Endodermal cell (in vitro differentiated cells): Measurements from ENCODE around the gene COL9A3. TPM values are rescaled to one million over a fixed set of nuclear protein-coding genes. Genes with fewer than 3 reads are reported as not detected.

ENCODE experiments used
- DNase-seq: peaks from one replicate; pipeline ENCODE4 v3.0.0-alpha.2; 2017
- H3K27ac ChIP-seq: 2 replicates; pipeline ENCODE4 v1.5.1; 2013; ENCODE audit warnings: mild to moderate bottlenecking, low read depth, low read length, moderate library complexity
- H3K27me3 ChIP-seq: 2 replicates; pipeline ENCODE4 v1.6.1; 2013; ENCODE audit warnings: mild to moderate bottlenecking, low read length, moderate library complexity; ENCODE audit not compliant: insufficient read depth, control insufficient read depth, poor library complexity, severe bottlenecking
- H3K36me3 ChIP-seq: 2 replicates; pipeline ENCODE4 v1.7.0; 2013; ENCODE audit warnings: mild to moderate bottlenecking, low read length, moderate library complexity; ENCODE audit not compliant: control insufficient read depth, insufficient read depth
- H3K4me1 ChIP-seq: one replicate; pipeline ENCODE4 v1.7.0; 2013; ENCODE audit warnings: low read length; ENCODE audit not compliant: control insufficient read depth, insufficient read depth
- H3K4me3 ChIP-seq: 2 replicates; pipeline ENCODE4 v1.5.1; 2013; ENCODE audit warnings: mild to moderate bottlenecking, low read length, moderate library complexity
- H3K9ac ChIP-seq: 2 replicates; pipeline ENCODE4 v1.6.1; 2013; ENCODE audit warnings: mild to moderate bottlenecking, low read length, moderate library complexity; ENCODE audit not compliant: poor library complexity, severe bottlenecking; ENCODE audit errors: extremely low read depth
- H3K9me3 ChIP-seq: 2 replicates; pipeline ENCODE4 v1.6.1; 2013; ENCODE audit warnings: mild to moderate bottlenecking, low read length, moderate library complexity; ENCODE audit not compliant: control insufficient read depth
- H3K27ac Mint-ChIP-seq: 2 replicates; pipeline ENCODE4 v1.8.0; 2020; ENCODE audit warnings: mixed read lengths
- H3K27me3 Mint-ChIP-seq: 2 replicates; pipeline ENCODE4 v1.8.0; 2021; ENCODE audit warnings: mild to moderate bottlenecking, mixed read lengths; ENCODE audit not compliant: insufficient read depth
- H3K36me3 Mint-ChIP-seq: 2 replicates; pipeline ENCODE4 v1.8.0; 2020; ENCODE audit warnings: low read depth, mixed read lengths
- H3K4me1 Mint-ChIP-seq: 2 replicates; pipeline ENCODE4 v1.8.0; 2020; ENCODE audit warnings: mixed read lengths
- H3K4me3 Mint-ChIP-seq: 2 replicates; pipeline ENCODE4 v1.8.0; 2020; ENCODE audit warnings: mild to moderate bottlenecking, moderate library complexity, mixed read lengths
- H3K9me3 Mint-ChIP-seq: 2 replicates; pipeline ENCODE4 v1.8.0; 2020; ENCODE audit warnings: mild to moderate bottlenecking, mixed read lengths
- CTCF ChIP-seq: fragments of 200-600 bp; sonication (generic); conservative IDR thresholded peaks from 2 replicates; pipeline ENCODE4 v1.5.0; 2021; ENCODE audit warnings: antibody characterized with exemption, mild to moderate bottlenecking
- WGBS, 2 experiments: methylation state at CpG; one replicate each; pipeline versions ENCODE4 v1.1.5 to v1.1.7; 2013; ENCODE audit warnings: missing lambda C conversion rate in 2 of 2, mixed read lengths in 1 of 2; ENCODE audit not compliant: insufficient coverage in 1 of 2, insufficient read length in 1 of 2; 5-methylcytosine and 5-hydroxymethylcytosine counted together
- total RNA-seq, 2 donors: library from RNA; stranded (reverse); fragmentation: NEBNext Ultra II Directional in 1 of 2; extraction: Animal tissue kit (Norgen Biotek cat#: 25700) in 1 of 2; gene quantifications; 2 replicates in 1 of 2; 3 replicates in 1 of 2; pipeline ENCODE4 v1.2.1, GENCODE V29; 2021

The COL9A3 gene
- total RNA-seq, 2 donors from 2014 or later, result 48.9 to 133 TPM

GRCh38 chr20:62876501-62876901 is 59.7 kb downstream of the COL9A3 start:
- H3K27ac ChIP-seq, result no peak overlapping the region
- H3K36me3 ChIP-seq, result peaks cover 9% of the 10 kb centered on the region
- peaks cover 3% of the 10 kb centered on the region for H3K36me3 Mint-ChIP-seq
- no peaks in the 10 kb centered on the region for H3K4me1 ChIP-seq
- H3K27me3 ChIP-seq, result no peaks in the 10 kb centered on the region
- H3K9me3 Mint-ChIP-seq, result no peaks in the 10 kb centered on the region
- no peak for DNase-seq
- H3K9me3 ChIP-seq, result no peaks in the 10 kb centered on the region
- H3K4me3 ChIP-seq, result no peak overlapping the region
- peaks cover 5% of the 10 kb centered on the region for H3K4me1 Mint-ChIP-seq
- peaks cover 1% of the 10 kb centered on the region for H3K27me3 Mint-ChIP-seq
- no peak overlapping the region for H3K27ac Mint-ChIP-seq
- WGBS, 2 experiments, result 90 to 92% methylated on average over 6 to 13 of the region's 13 CpGs
- H3K9ac ChIP-seq, result no peak overlapping the region
- TF ChIP-seq CTCF, result no peak
- no peak overlapping the region for H3K4me3 Mint-ChIP-seq

GRCh38 chr20:62876902-62877816 is 60.3 kb downstream of the COL9A3 start:
- Histone ChIP-seq H3K4me3 (no peak overlapping the region), H3K9me3 (no peaks in the 10 kb centered on the region), H3K27me3 (no peaks in the 10 kb centered on the region), H3K4me1 (no peaks in the 10 kb centered on the region), H3K36me3 (peaks cover 13% of the 10 kb centered on the region), H3K27ac (no peak overlapping the region), H3K9ac (no peak overlapping the region)
- H3K27ac Mint-ChIP-seq, result no peak overlapping the region
- H3K9me3 Mint-ChIP-seq, result no peaks in the 10 kb centered on the region
- peaks cover 5% of the 10 kb centered on the region for H3K4me1 Mint-ChIP-seq
- H3K4me3 Mint-ChIP-seq, result no peak overlapping the region
- H3K36me3 Mint-ChIP-seq, result peaks cover 10% of the 10 kb centered on the region
- peak; percentile 70 for DNase-seq
- H3K27me3 Mint-ChIP-seq, result peaks cover 1% of the 10 kb centered on the region
- WGBS, 2 experiments, result 95 to 97% methylated on average over 31 to 48 of the region's 48 CpGs
- no peak for TF ChIP-seq CTCF

- no peak overlapping the region for H3K4me3 ChIP-seq
- H3K9ac ChIP-seq, result no peak overlapping the region
- H3K4me1 Mint-ChIP-seq, result peaks cover 5% of the 10 kb centered on the region
- DNase-seq, result peak; percentile 76
- H3K27ac Mint-ChIP-seq, result no peak overlapping the region
- TF ChIP-seq CTCF, result no peak
- H3K36me3 Mint-ChIP-seq, result peaks cover 11% of the 10 kb centered on the region
- peaks cover 16% of the 10 kb centered on the region for H3K36me3 ChIP-seq
- no peaks in the 10 kb centered on the region for H3K4me1 ChIP-seq
- no peaks in the 10 kb centered on the region for H3K27me3 Mint-ChIP-seq
- no peaks in the 10 kb centered on the region for H3K9me3 ChIP-seq
- no peak overlapping the region for H3K27ac ChIP-seq
- H3K9me3 Mint-ChIP-seq, result no peaks in the 10 kb centered on the region
- H3K27me3 ChIP-seq, result no peaks in the 10 kb centered on the region
- WGBS, 2 experiments, result 88 to 92% methylated on average over 11 to 20 of the region's 20 CpGs
- H3K4me3 Mint-ChIP-seq, result no peak overlapping the region
Measured at GRCh38 chr20:62878244-62879038, 61.6 kb downstream of the COL9A3 start.
